H1 (cell line): Measurements from ENCODE around the gene KCNJ4. TPM values are rescaled to one million over a fixed set of nuclear protein-coding genes. Genes with fewer than 3 reads are reported as not detected.
A peak's percentile ranks its signal among the peaks of the same experiment; 100 is the strongest.

Experiments used
- CBX5 ChIP-seq: fragments of 300-800, 300-1000 bp; sonication (generic); IDR thresholded peaks from 2 replicates; pipeline ENCODE4 v1.7.1; 2016; ENCODE audit warnings: antibody characterized with exemption, low read length, low read depth
- CEBPB ChIP-seq: IDR thresholded peaks from 2 replicates; pipeline ENCODE4 v1.6.1; 2012; ENCODE audit warnings: low read depth, low read length
- CREB1 ChIP-seq: IDR thresholded peaks from 2 replicates; pipeline ENCODE4 v1.6.1; 2012; ENCODE audit warnings: inconsistent platforms
- CTCF ChIP-seq, 3 experiments: IDR thresholded peaks; 1 replicate in 2 of 3; 2 replicates in 1 of 3; pipeline versions ENCODE4 v1.5.1 to v1.6.1; 2011; ENCODE audit warnings: low read length in 3 of 3, mild to moderate bottlenecking in 3 of 3, inconsistent platforms in 2 of 3, low read depth in 1 of 3, moderate library complexity in 1 of 3; ENCODE audit not compliant: insufficient read depth in 1 of 3; ENCODE audit errors: control extremely low read depth in 1 of 3
- FOSL1 ChIP-seq: IDR thresholded peaks from 2 replicates; pipeline ENCODE4 v1.6.1; 2011; ENCODE audit warnings: mild to moderate bottlenecking, low read depth, low read length, moderate library complexity; ENCODE audit not compliant: insufficient read depth
- JUN ChIP-seq: IDR thresholded peaks from 2 replicates; pipeline ENCODE4 v1.6.1; 2011; ENCODE audit warnings: low read depth, mild to moderate bottlenecking, improper control_type of control experiment, low read length
- KDM1A ChIP-seq: fragments of 200-600, 300-600 bp; sonication (generic); IDR thresholded peaks from 2 replicates; pipeline ENCODE4 v1.7.1; 2016; ENCODE audit warnings: mild to moderate bottlenecking, low read length, borderline replicate concordance
- MAX ChIP-seq: IDR thresholded peaks from 2 replicates; pipeline ENCODE4 v1.6.1; 2012; ENCODE audit warnings: inconsistent platforms
- NANOG ChIP-seq: IDR thresholded peaks from 2 replicates; pipeline ENCODE4 v1.6.1; 2011; ENCODE audit warnings: low read length, low read depth, mild to moderate bottlenecking, inconsistent platforms; ENCODE audit not compliant: insufficient read depth, poor library complexity, severe bottlenecking
- RAD21 ChIP-seq, 2 experiments: IDR thresholded peaks in 1 of 2; conservative IDR thresholded peaks in 1 of 2; 2 replicates each; pipeline ENCODE4 v1.6.1; 2011; ENCODE audit warnings: low read depth in 2 of 2, low read length in 2 of 2, improper control_type of control experiment in 1 of 2, inconsistent platforms in 1 of 2, mild to moderate bottlenecking in 1 of 2, moderate library complexity in 1 of 2
- RBBP5 ChIP-seq: IDR thresholded peaks from 2 replicates; pipeline ENCODE4 v1.7.1; 2012; ENCODE audit warnings: low read depth, mild to moderate bottlenecking, inconsistent platforms, low read length, moderate library complexity, borderline replicate concordance
- RNF2 ChIP-seq: fragments of 200-900, 300-1000 bp; sonication (generic); IDR thresholded peaks from 2 replicates; pipeline ENCODE4 v1.7.1; 2016; ENCODE audit warnings: borderline replicate concordance, low read depth, mild to moderate bottlenecking, antibody characterized with exemption, low read length; ENCODE audit not compliant: poor library complexity, severe bottlenecking; ENCODE audit errors: missing control alignments
- SIRT6 ChIP-seq: IDR thresholded peaks from one replicate; pipeline ENCODE4 v1.7.1; 2012; ENCODE audit warnings: low read length, inconsistent platforms
- SUZ12 ChIP-seq: fragments of 200-600 bp; sonication (generic); IDR thresholded peaks from 2 replicates; pipeline ENCODE4 v1.6.1; 2012; ENCODE audit warnings: mild to moderate bottlenecking, inconsistent platforms, low read length, moderate library complexity, mixed read lengths
- TAF7 ChIP-seq: optimal IDR thresholded peaks from 2 replicates; pipeline ENCODE3; 2011; ENCODE audit warnings: low read depth, mild to moderate bottlenecking, inconsistent platforms, low read length, moderate library complexity, borderline replicate concordance
- TCF12 ChIP-seq: IDR thresholded peaks from 2 replicates; pipeline ENCODE4 v1.6.1; 2011; ENCODE audit warnings: low read depth, mild to moderate bottlenecking, low read length
- TEAD4 ChIP-seq: IDR thresholded peaks from 2 replicates; pipeline ENCODE4 v1.6.1; 2012; ENCODE audit warnings: low read depth, low read length, inconsistent platforms, mixed read lengths
- ZNF274 ChIP-seq: IDR thresholded peaks from 2 replicates; pipeline ENCODE4 v1.7.0; 2012; ENCODE audit warnings: low read length, borderline replicate concordance; ENCODE audit errors: extremely low read depth
- polyA plus RNA-seq, 7 experiments: library from polyadenylated mRNA; depleted of rRNA in 3 of 7; stranded (reverse) in 5 of 7; unstranded in 2 of 7; fragments of >200 nt in 5 of 7; fragments of 200-250 nt in 2 of 7; gene quantifications; 1 replicate in 5 of 7; 2 replicates in 1 of 7; 4 replicates in 1 of 7; pipeline versions ENCODE4 v1.2.1 to v1.2.3, GENCODE V29; 2011 to 2013; ENCODE audit warnings: missing spikeins in 2 of 7, mixed read lengths in 2 of 7
- total RNA-seq: library from RNA; stranded (reverse); fragmentation: NEBNext Ultra II Directional; extraction: Animal tissue kit (Norgen Biotek cat#: 25700); gene quantifications from 2 replicates; pipeline ENCODE4 v1.2.1, GENCODE V29; 2021
- TF ChIP-seq, protein P1 (sequence below): IDR thresholded peaks from 2 replicates; pipeline ENCODE4 v1.6.1; 2012; ENCODE audit warnings: low read length, inconsistent platforms

KCNJ4 gene
- total and polyA plus RNA-seq, 2 of the 8 experiments (the other 6 are each of a cell fraction or from before 2014, with no cell fraction given), result 1.4 to 2.2 TPM

DNA sequence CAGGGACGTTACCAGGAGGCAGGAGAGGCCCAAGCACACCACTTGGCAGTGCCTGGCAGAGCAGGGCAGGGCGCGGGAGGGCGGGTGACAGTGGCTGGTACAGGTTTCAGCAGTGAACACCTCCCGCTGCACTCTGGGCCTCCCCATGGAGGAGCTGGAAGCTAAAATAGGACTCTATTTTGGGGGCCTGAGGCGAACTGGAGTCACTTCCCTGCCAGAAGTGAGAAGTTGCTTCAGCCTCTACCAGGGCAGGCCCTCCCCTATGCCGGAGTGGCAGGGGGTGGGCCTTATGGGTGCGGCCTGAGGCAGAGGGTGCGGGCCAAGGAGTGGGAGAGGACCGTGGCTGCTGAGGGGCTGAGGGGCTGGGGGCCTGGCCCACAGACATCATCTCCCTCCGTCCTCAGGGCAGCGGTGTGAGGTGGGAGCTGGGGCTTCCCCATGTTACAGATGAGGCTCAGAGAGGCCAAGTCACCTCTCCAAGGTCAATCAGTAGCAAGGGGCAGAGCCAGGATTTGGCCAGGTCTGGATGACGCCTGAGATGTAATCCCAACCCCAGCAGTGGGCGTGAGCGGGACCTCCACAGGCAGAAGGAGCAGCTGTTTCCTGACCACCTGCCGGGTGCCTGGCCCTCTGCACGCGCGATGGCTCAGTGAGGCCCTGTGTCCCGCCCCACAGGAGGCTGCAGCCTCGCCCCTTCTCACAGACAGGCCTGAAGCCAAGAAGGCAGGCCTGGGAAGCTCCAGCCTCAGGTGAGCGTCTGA is 39.3 kb downstream of the KCNJ4 start (continued):
- TF ChIP-seq RNF2 (no peak), NANOG (no peak), TCF12 (0 out of 2 replicates have a peak, but pooled peaks have one; percentile 9), TEAD4 (no peak), RBBP5 (no peak), JUN (no peak), CBX5 (no peak), KDM1A (peak; percentile 24; the same call in 1 of the 2 replicates), ZNF274 (no peak), CTCF (IDR thresholded peaks at IDR 0.05; ENCODE audit: control extremely low read depth in 1 of 3, insufficient read depth in 1 of 3, low read depth in 1 of 3, low read length in 3 of 3) (no peak), CREB1 (no peak), CEBPB (no peak), TAF7 (no peak), MAX (peak; percentile 60), FOSL1 (no peak), SIRT6 (no peak), RAD21 (IDR thresholded peaks at IDR 0.05 in 1 of 2, conservative IDR thresholded peaks at IDR 0.05 in 1 of 2; ENCODE audit: low read depth in 2 of 2, low read length in 2 of 2) (no peak; a peak in 1 of 4 replicates), SUZ12 (no peak)
- TF ChIP-seq, protein P1, sequence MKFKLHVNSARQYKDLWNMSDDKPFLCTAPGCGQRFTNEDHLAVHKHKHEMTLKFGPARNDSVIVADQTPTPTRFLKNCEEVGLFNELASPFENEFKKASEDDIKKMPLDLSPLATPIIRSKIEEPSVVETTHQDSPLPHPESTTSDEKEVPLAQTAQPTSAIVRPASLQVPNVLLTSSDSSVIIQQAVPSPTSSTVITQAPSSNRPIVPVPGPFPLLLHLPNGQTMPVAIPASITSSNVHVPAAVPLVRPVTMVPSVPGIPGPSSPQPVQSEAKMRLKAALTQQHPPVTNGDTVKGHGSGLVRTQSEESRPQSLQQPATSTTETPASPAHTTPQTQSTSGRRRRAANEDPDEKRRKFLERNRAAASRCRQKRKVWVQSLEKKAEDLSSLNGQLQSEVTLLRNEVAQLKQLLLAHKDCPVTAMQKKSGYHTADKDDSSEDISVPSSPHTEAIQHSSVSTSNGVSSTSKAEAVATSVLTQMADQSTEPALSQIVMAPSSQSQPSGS, result no peak
